SK-N-SH (cell line): ENCODE data around the gene SCAND1. TPM values are rescaled to one million over a fixed set of nuclear protein-coding genes. Genes with fewer than 3 reads are reported as not detected.

Experiments
- CTCF ChIA-PET: fragments of 300-600, 350-600 bp; formaldehyde crosslinking; extraction: SDS; loops from one replicate; lab custom pipeline; 2021; lab: Yijun Ruan, JAX
- POLR2A ChIA-PET: fragments of 350-600 bp; sonication (Branson Sonifier 250); formaldehyde crosslinking; extraction: SDS; loops from one replicate; lab custom pipeline; 2020; ENCODE audit warnings: antibody characterized with exemption, inconsistent platforms; lab: Yijun Ruan, JAX
- DNase-seq: peaks from one replicate; pipeline ENCODE4 v3.0.0; 2012
- H2AFZ ChIP-seq: fragments of 200-600 bp; sonication (generic); 2 replicates; pipeline ENCODE4 v1.8.1; 2016; ENCODE audit warnings: antibody characterized with exemption, mild to moderate bottlenecking, low read depth
- H3F3A ChIP-seq: fragments of 200-600 bp; sonication (generic); replicated peaks from 2 replicates; pipeline ENCODE3; 2016; ENCODE audit warnings: antibody characterized with exemption, mild to moderate bottlenecking; ENCODE audit not compliant: insufficient read depth
- H3K27ac ChIP-seq, 2 experiments: fragments of 200-500 bp in 1 of 2; fragments of 200-600 bp in 1 of 2; sonication (Bioruptor generic) in 1 of 2; sonication (generic), shearing (Covaris generic) in 1 of 2; 2 replicates each; pipeline versions ENCODE4 v1.5.1 to v1.6.1; 2014 to 2016; ENCODE audit warnings: low read depth in 2 of 2, inconsistent platforms in 1 of 2, low read length in 1 of 2, mild to moderate bottlenecking in 1 of 2, mixed read lengths in 1 of 2
- H3K27me3 ChIP-seq: fragments of 200-600 bp; sonication (generic), shearing (Covaris generic); 2 replicates; pipeline ENCODE4 v1.6.1; 2016; ENCODE audit warnings: mixed run types; ENCODE audit not compliant: insufficient read depth
- H3K36me3 ChIP-seq, 2 experiments: fragments of 200-500 bp in 1 of 2; fragments of 200-600 bp in 1 of 2; sonication (Bioruptor generic) in 1 of 2; sonication (generic) in 1 of 2; replicated peaks in 1 of 2; 2 replicates each; pipeline versions ENCODE3 to v1.5.1; 2014 to 2016; ENCODE audit warnings: low read length in 1 of 2, mild to moderate bottlenecking in 1 of 2; ENCODE audit not compliant: insufficient read depth in 2 of 2, control insufficient read depth in 1 of 2
- H3K4me1 ChIP-seq, 2 experiments: fragments of 200-500 bp in 1 of 2; fragments of 200-600 bp in 1 of 2; sonication (Bioruptor generic) in 1 of 2; sonication (generic), shearing (Covaris generic) in 1 of 2; 2 replicates each; pipeline versions ENCODE4 v1.5.1 to v1.6.1; 2014 to 2016; ENCODE audit warnings: low read depth in 1 of 2, low read length in 1 of 2, mixed run types in 1 of 2; ENCODE audit not compliant: insufficient read depth in 2 of 2, control insufficient read depth in 1 of 2
- H3K4me2 ChIP-seq: fragments of 200-600 bp; sonication (generic), shearing (Covaris generic); 2 replicates; pipeline ENCODE4 v1.6.1; 2017; ENCODE audit warnings: mixed run types
- H3K4me3 ChIP-seq, 2 experiments: fragments of 200-500 bp in 1 of 2; fragments of 200-600 bp in 1 of 2; sonication (Bioruptor generic) in 1 of 2; sonication (generic), shearing (Covaris generic) in 1 of 2; 2 replicates each; pipeline versions ENCODE4 v1.5.1 to v1.8.1; 2014 to 2016; ENCODE audit warnings: low read depth in 2 of 2, inconsistent platforms in 1 of 2, low read length in 1 of 2, mild to moderate bottlenecking in 1 of 2, mixed read lengths in 1 of 2, moderate library complexity in 1 of 2
- H3K79me2 ChIP-seq: fragments of 200-600 bp; sonication (generic); 2 replicates; pipeline ENCODE4 v1.8.1; 2017; ENCODE audit warnings: mild to moderate bottlenecking; ENCODE audit not compliant: insufficient read depth
- H3K9ac ChIP-seq: fragments of 200-600 bp; sonication (generic); 2 replicates; pipeline ENCODE4 v1.6.1; 2017; ENCODE audit warnings: mixed run types
- H3K9me2 ChIP-seq: fragments of 200-600 bp; sonication (generic); 2 replicates; pipeline ENCODE4 v1.6.1; 2017; ENCODE audit warnings: mixed run types
- H3K9me3 ChIP-seq: fragments of 200-600 bp; sonication (generic); 2 replicates; pipeline ENCODE4 v1.6.1; 2017; ENCODE audit warnings: mixed run types, mild to moderate bottlenecking, moderate library complexity
- H4K20me1 ChIP-seq: fragments of 200-600 bp; sonication (generic); 2 replicates; pipeline ENCODE4 v1.6.1; 2017; ENCODE audit warnings: mild to moderate bottlenecking, mixed run types; ENCODE audit not compliant: insufficient read depth
- CHD2 ChIP-seq: fragments of 150-350 bp; IDR thresholded peaks from 2 replicates; pipeline ENCODE4 v1.6.1; 2018; ENCODE audit warnings: low read length; ENCODE audit not compliant: partially characterized antibody
- ELF1 ChIP-seq: IDR thresholded peaks from 2 replicates; pipeline ENCODE4 v1.4.0; 2012
- FOXJ3 ChIP-seq: sonication (generic); formaldehyde crosslinking; IDR thresholded peaks from 2 replicates; pipeline ENCODE4 v1.5.1; 2020; ENCODE audit warnings: mild to moderate bottlenecking, missing genetic modification reagents
- FOXM1 ChIP-seq: IDR thresholded peaks from 2 replicates; pipeline ENCODE4 v1.4.0; 2012; ENCODE audit warnings: low read depth, mild to moderate bottlenecking
- JUND ChIP-seq: IDR thresholded peaks from 2 replicates; pipeline ENCODE4 v1.4.0; 2012
- MEF2A ChIP-seq: IDR thresholded peaks from 2 replicates; pipeline ENCODE4 v1.4.0; 2012; ENCODE audit warnings: low read depth, borderline replicate concordance
- NFIC ChIP-seq: IDR thresholded peaks from 2 replicates; pipeline ENCODE4 v1.4.0; 2012; ENCODE audit warnings: borderline replicate concordance
- NRF1 ChIP-seq: IDR thresholded peaks from 2 replicates; pipeline ENCODE4 v1.6.1; 2012; ENCODE audit warnings: low read depth, mild to moderate bottlenecking, low read length
- POLR2AphosphoS5 ChIP-seq: IDR thresholded peaks from 2 replicates; pipeline ENCODE4 v1.6.1; 2012; ENCODE audit warnings: low read depth, low read length
- SIN3A ChIP-seq: IDR thresholded peaks from 2 replicates; pipeline ENCODE4 v1.6.1; 2012; ENCODE audit warnings: low read depth, mild to moderate bottlenecking, low read length, moderate library complexity, borderline replicate concordance
- TAF1 ChIP-seq: IDR thresholded peaks from 2 replicates; pipeline ENCODE4 v1.6.1; 2012; ENCODE audit warnings: low read depth, mild to moderate bottlenecking, low read length, moderate library complexity, borderline replicate concordance
- TCF12 ChIP-seq: IDR thresholded peaks from 2 replicates; pipeline ENCODE4 v1.4.0; 2012
- TEAD4 ChIP-seq: IDR thresholded peaks from 2 replicates; pipeline ENCODE4 v1.4.0; 2012; ENCODE audit warnings: mild to moderate bottlenecking, borderline replicate concordance; ENCODE audit not compliant: insufficient read depth
- YY1 ChIP-seq: IDR thresholded peaks from 2 replicates; pipeline ENCODE4 v1.4.0; 2012; ENCODE audit warnings: low read depth, mild to moderate bottlenecking
- WGBS: methylation state at CpG from one replicate; pipeline ENCODE4 v1.1.6; 2017; ENCODE audit warnings: low lambda C conversion rate; 5-methylcytosine and 5-hydroxymethylcytosine counted together
- polyA plus RNA-seq, 3 experiments: library from polyadenylated mRNA; depleted of rRNA; stranded (reverse); fragments of >200 nt; gene quantifications; 2 replicates each; pipeline ENCODE4 v1.2.3, GENCODE V29; 2012
- TF ChIP-seq, protein P1 (sequence below): IDR thresholded peaks from 2 replicates; pipeline ENCODE4 v1.4.0; 2012; ENCODE audit warnings: low read depth, borderline replicate concordance
- TF ChIP-seq, protein P2 (sequence below): IDR thresholded peaks from 2 replicates; pipeline ENCODE4; 2012
- TF ChIP-seq, protein P3 (sequence below): fragments of 150-350 bp; IDR thresholded peaks from 2 replicates; pipeline ENCODE4 v1.6.1; 2016; ENCODE audit warnings: mild to moderate bottlenecking, low read depth, low read length
- TF ChIP-seq, protein P4 (sequence below): fragments of 200-600 bp; sonication (generic); IDR thresholded peaks from 2 replicates; pipeline ENCODE4 v1.6.1; 2017; ENCODE audit warnings: antibody characterized with exemption, mild to moderate bottlenecking, moderate library complexity

SCAND1 gene
- polyA plus RNA-seq, 1 of the 3 experiments (the other 2 are of a cell fraction), result 44.1 TPM

DNA sequence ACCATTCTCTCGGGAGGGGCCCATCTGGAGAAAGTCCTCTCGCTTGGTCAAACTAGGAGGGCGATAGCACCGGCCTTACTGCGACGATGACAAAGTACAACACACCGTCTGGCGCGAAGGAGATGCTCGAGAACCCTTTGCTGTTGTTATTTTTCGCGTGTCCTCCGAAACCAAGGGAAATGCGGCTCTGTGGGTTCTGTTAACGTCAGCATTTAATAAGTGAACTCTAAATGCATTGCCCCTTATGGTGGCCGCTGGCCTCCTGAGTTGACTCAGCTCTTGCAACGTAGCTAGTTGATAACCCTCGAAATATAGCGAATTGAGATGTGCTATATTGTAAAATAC lies 577 bp upstream of the SCAND1 start:
- DNase-seq, result no peak
- peaks cover 0 to 12% of the 10 kb centered on the region in 2 experiments for H3K36me3 ChIP-seq
- POLR2A ChIA-PET, result interaction anchor here (0.8 to 2.8 kb wide), 12 partner anchors 9 to 413 kb away, joined by 3 to 34 read pairs (median 4); partner anchors contain the start of genes ERGIC3 and RBM39
- H2AFZ ChIP-seq, result peak overlapping the region; percentile 91
- peaks cover 37% of the 10 kb centered on the region for H3K79me2 ChIP-seq
- no peaks in the 10 kb centered on the region for H3K27me3 ChIP-seq
- peak overlapping the region; percentile 93 to 96 for H3K27ac ChIP-seq
- CTCF ChIA-PET, result interaction anchor here (0.9 to 4.4 kb wide), 35 partner anchors 9 to 510 kb away, joined by 3 to 40 read pairs (median 5); partner anchors contain the start of gene PHF20
- under 1% methylated on average over 14 of the region's 19 CpGs for WGBS
- no peaks in the 10 kb centered on the region for H4K20me1 ChIP-seq
- peaks cover 11 to 14% of the 10 kb centered on the region in 2 experiments; a peak in 2 of 4 replicates for H3K4me1 ChIP-seq
- peak overlapping the region; percentile 83 for H3K4me2 ChIP-seq
- no peaks in the 10 kb centered on the region for H3K9me2 ChIP-seq
- TF ChIP-seq SIN3A (no peak), TCF12 (no peak), TAF1 (no peak), POLR2AphosphoS5 (no peak), NRF1 (no peak), FOXM1 (no peak), NFIC (no peak), TEAD4 (no peak)
- TF ChIP-seq, protein P1, sequence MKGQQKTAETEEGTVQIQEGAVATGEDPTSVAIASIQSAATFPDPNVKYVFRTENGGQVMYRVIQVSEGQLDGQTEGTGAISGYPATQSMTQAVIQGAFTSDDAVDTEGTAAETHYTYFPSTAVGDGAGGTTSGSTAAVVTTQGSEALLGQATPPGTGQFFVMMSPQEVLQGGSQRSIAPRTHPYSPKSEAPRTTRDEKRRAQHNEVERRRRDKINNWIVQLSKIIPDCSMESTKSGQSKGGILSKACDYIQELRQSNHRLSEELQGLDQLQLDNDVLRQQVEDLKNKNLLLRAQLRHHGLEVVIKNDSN, result no peak
- TF ChIP-seq, protein P2, sequence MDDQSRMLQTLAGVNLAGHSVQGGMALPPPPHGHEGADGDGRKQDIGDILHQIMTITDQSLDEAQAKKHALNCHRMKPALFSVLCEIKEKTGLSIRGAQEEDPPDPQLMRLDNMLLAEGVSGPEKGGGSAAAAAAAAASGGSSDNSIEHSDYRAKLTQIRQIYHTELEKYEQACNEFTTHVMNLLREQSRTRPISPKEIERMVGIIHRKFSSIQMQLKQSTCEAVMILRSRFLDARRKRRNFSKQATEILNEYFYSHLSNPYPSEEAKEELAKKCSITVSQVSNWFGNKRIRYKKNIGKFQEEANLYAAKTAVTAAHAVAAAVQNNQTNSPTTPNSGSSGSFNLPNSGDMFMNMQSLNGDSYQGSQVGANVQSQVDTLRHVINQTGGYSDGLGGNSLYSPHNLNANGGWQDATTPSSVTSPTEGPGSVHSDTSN, result no peak
- H3K9ac ChIP-seq, result peak overlapping the region; percentile 95
- peak overlapping the region; percentile 88 for H3K4me3 ChIP-seq
- peaks cover 17% of the 10 kb centered on the region for H3F3A ChIP-seq
- H3K9me3 ChIP-seq, result no peaks in the 10 kb centered on the region

DNA sequence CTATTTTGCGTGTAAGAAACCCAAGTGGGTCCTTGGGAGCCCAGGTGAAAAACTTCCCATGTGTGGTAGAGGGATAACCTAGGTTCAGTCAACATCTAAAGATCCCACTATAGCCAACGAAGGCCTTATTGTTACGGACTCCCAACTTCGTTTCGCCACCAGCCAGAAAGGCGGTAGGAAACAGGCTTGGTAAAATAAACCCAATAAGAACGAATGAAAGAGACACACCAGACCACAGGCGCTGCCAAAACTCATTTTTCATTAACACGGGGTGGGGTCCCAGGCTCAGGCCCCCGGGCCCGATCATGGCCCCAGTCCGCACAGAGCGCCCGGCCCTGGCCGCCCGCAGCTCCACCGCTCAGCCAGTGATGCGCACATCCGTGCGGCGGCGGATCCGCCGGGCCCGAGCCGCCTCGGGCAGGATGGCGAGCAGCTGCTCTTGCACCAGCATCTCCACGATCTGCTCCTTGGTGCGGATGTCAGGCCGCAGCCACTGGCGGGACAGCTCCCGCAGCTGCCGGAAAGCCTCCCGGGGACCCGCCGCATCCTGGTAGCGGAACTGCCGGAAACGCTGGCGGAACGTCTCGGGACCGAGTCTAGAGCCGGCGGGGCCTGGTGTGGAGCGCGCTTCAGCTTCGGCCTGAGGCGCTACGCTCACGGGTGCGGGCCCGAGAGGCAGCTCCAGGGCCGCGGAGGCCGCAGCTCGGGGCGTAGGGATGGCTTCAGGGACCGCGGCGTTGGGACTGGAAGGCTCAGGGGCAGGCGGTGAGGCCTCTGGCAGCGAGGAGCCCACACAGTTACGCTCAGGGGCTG lies 709 bp downstream of the SCAND1 start:
- H3K4me3 ChIP-seq, result peak overlapping the region; percentile 88
- H3K9ac ChIP-seq, result peak overlapping the region; percentile 95
- peaks cover 0 to 20% of the 10 kb centered on the region in 2 experiments for H3K36me3 ChIP-seq
- H4K20me1 ChIP-seq, result no peaks in the 10 kb centered on the region
- H3K27ac ChIP-seq, result peak overlapping the region; percentile 93 to 96
- no peaks in the 10 kb centered on the region for H3K9me3 ChIP-seq
- 6% methylated on average over 18 of the region's 65 CpGs for WGBS
- peak overlapping the region; percentile 36; the same call in 1 of the 2 replicates for H2AFZ ChIP-seq
- POLR2A ChIA-PET, result interaction anchor here (0.6 to 2.8 kb wide), 15 partner anchors 10 to 334 kb away, joined by 3 to 34 read pairs (median 4); partner anchors contain the start of gene RBM39
- H3K27me3 ChIP-seq, result no peaks in the 10 kb centered on the region
- H3K9me2 ChIP-seq, result no peaks in the 10 kb centered on the region
- H3K4me2 ChIP-seq, result peak overlapping the region; percentile 80
- peak; percentile 73 for DNase-seq
- H3K4me1 ChIP-seq, result peaks cover 11 to 14% of the 10 kb centered on the region in 2 experiments; a peak in 2 of 4 replicates
- peaks cover 26% of the 10 kb centered on the region for H3F3A ChIP-seq
- CTCF ChIA-PET, result interaction anchor here (0.6 to 4.4 kb wide), 40 partner anchors 8 to 520 kb away, joined by 3 to 40 read pairs (median 4); partner anchors contain the start of gene PHF20
- peaks cover 40% of the 10 kb centered on the region for H3K79me2 ChIP-seq
- TF ChIP-seq FOXJ3 (CRISPR knock-in tag) (no peak), TAF1 (no peak), MEF2A (no peak), SIN3A (no peak), CHD2 (no peak), NRF1 (no peak), JUND (no peak), ELF1 (no peak), NFIC (no peak), FOXM1 (no peak), YY1 (no peak)
- TF ChIP-seq, protein P3, sequence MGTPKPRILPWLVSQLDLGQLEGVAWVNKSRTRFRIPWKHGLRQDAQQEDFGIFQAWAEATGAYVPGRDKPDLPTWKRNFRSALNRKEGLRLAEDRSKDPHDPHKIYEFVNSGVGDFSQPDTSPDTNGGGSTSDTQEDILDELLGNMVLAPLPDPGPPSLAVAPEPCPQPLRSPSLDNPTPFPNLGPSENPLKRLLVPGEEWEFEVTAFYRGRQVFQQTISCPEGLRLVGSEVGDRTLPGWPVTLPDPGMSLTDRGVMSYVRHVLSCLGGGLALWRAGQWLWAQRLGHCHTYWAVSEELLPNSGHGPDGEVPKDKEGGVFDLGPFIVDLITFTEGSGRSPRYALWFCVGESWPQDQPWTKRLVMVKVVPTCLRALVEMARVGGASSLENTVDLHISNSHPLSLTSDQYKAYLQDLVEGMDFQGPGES, result no peak
- TF ChIP-seq, protein P2, result no peak
- TF ChIP-seq, protein P1, result no peak
- TF ChIP-seq, protein P4, sequence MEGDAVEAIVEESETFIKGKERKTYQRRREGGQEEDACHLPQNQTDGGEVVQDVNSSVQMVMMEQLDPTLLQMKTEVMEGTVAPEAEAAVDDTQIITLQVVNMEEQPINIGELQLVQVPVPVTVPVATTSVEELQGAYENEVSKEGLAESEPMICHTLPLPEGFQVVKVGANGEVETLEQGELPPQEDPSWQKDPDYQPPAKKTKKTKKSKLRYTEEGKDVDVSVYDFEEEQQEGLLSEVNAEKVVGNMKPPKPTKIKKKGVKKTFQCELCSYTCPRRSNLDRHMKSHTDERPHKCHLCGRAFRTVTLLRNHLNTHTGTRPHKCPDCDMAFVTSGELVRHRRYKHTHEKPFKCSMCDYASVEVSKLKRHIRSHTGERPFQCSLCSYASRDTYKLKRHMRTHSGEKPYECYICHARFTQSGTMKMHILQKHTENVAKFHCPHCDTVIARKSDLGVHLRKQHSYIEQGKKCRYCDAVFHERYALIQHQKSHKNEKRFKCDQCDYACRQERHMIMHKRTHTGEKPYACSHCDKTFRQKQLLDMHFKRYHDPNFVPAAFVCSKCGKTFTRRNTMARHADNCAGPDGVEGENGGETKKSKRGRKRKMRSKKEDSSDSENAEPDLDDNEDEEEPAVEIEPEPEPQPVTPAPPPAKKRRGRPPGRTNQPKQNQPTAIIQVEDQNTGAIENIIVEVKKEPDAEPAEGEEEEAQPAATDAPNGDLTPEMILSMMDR, result no peak
